Sciatic nerve (tissue), 2 donors: ENCODE measurements around the gene GPR137B. TPM values are rescaled to one million over a fixed set of nuclear protein-coding genes. Genes with fewer than 3 reads are reported as not detected.
"Not testable (repeated sequence)": the region's sequence is repeated elsewhere in the genome, so short reads cannot be mapped to it uniquely, and the experiment has no call there.

ENCODE experiments used
- ATAC-seq: fragments of 200-7000 bp; cut with Tn5 transposase; one replicate; pipeline ENCODE4 v1.9.1; 2020; ENCODE audit warnings: mild to moderate bottlenecking, moderate library complexity
- DNase-seq: peaks from one replicate; pipeline ENCODE4 v3.0.0-alpha.2; 2020; ENCODE audit warnings: low spot score
- intact Hi-C: fragments of 100-400 bp; cut with DNase I; formaldehyde crosslinking; loops from one replicate; pipeline ENCODE4 v1.14.2; 2022
- total RNA-seq: library from RNA; stranded (reverse); fragmentation: NEBNext Ultra II Directional; extraction: Animal tissue kit (Norgen Biotek cat#: 25700); gene quantifications from one replicate; pipeline ENCODE4 v1.2.1, GENCODE V29; 2021
- donor health status: DM: no; HTN: no; CAD: no.
- donor health status: DM: no; HTN: no; CAD: no.

GPR137B gene
- total RNA-seq, 1 donor from 2014 or later = 91.6 TPM

DNA sequence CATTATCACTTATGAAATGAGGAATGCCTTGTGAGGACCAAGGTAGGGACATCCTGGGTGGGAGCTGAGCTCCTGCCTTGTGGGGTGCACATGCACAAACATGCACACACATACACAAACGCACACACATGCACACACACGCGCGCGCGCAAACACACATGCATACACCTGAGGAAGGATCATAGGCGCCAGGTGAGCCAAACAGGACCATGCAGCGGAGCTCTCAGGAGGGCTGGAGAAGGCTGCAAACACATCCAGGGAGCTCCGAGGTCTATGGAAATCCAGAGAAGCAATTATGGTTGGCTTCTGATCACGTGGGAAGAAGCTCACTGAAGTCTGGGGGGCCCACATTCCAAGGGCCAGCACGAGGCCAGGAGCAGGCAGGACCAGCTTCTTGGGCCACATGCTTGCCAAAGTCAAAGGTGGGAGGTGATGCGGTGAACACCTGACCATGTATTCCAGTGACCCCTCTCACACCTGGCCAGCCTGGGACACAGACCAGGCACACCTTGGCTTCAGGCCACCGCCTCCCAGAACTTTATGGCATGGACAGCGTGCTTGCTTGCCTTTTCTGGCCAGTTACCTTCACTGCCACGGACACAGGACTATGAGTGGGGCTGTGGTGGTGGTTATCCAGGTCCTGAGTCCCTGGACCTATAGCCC, 13.6 kb downstream of the GPR137B start:
- DNase-seq (no peak), ATAC-seq (no peak)
- intact Hi-C loops = no loop called here

DNA sequence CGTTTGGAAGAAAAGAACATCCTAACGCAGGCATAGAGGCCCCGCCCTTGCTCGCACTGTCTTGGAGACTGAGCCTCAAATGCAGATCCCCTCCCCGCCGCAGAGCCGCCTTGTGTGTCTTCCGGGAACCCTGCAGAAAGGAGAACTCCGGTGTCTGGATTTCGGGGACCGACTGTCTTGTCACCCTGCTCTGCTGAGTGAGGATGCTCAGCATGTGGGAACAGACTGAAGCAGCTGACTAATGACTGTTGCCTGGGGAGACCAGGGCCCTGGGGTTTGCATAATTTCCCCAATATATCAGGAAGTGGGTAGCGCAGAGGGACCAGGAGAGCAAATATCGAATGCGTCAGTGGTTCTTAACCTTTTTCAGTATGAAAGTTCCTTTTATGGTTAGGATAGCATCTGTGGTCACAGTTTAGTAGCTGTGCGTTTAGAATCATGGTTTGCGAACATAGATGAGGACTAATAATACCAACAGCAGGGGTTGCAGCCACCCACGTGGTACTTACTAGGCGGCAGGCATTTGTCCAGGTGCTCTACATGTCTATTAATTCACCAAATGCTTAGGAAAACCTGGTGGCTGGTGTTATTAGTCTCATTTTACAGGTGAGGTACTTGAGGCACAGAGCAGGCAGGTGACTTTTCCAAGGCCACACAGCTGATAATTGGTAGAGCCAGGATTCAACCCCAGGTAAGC, 14.3 kb downstream of the GPR137B start:
- intact Hi-C loops = no loop called here
- ATAC-seq = no peak
- no peak for DNase-seq

DNA sequence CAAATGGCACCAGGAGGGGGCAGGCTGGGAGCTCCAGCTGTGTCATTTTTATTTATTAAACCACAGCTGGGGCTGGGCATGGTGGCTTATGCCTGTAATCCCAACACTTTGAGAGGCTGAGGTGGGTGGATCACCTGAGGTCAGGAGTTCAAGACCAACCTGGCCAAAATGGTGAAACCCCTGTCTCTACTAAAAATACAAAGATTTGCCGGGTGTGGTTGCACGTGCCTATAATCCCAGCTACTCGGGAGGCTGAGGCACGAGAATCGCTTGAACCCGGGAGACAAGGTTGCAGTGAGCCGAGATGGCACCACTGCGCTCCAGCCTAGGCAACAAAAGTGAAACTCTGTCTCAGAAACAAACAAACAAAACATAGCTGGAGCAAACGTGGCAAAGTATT, 15.7 kb downstream of the GPR137B start:
- DNase-seq, ATAC-seq, intact Hi-C loops: not testable (repeated sequence)

DNA sequence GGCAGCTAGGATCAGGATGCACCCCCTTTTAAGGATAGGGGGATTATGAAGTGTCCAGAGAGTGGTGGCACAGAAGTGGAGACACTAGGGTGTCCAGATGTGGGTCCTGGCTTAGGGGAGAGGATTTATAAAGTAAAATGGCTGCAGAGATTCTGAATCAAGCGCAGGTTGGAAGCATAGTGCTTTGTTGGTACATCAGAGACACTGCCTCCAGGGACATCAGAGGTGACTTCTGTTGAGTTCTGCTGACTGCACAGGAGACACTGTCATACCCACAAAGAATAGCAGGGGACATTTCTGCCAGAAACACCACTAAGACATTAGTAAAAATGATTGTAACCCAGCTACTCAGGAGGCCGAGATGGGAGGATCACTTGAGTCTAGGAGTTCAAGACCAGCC, 16.4 kb downstream of the GPR137B start:
- DNase-seq = peak; percentile 0
- intact Hi-C loops = no loop called here
- ATAC-seq = no peak

- intact Hi-C loops = no loop called here
- no peak for DNase-seq
- ATAC-seq = no peak
Observed at GRCh38 chr1:236159704-236160539, 17.6 kb downstream of the GPR137B start.

DNA sequence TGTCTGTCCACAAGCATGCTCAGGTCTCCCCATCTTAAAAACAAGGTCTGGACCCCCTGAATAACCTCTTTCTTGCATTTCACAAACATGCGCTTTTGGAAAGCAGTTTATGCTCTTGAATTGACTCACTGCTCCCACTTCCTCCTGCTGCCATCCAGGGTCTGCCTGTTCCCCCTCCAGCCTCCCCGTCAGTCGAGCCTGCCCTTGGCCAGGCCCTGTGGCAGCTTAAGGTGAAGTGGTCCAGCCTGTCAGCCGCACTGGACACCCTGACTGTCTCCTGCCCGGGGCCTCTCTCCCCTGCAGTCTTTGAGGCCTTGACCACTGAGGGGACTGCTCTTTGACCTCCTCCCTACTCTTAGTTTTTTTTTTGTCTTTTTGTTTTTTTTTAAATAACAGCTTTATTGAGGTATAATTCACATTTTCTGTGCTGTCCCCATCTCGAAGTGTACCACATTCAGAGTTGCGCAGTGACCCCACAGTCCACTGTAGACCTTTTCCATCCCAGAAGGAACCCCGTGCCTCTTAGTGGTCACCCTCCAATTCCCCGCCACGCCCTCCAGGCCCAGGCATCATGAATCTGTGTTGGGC, 18.3 kb downstream of the GPR137B start:
- no peak for DNase-seq
- ATAC-seq = no peak

GRCh38 chr1:236161230-236161629, 18.9 kb downstream of the GPR137B start:
- DNase-seq (peak; percentile 36), ATAC-seq (no peak)
- intact Hi-C loops = no loop called here

More for the DNA sequence above, 18.3 kb downstream of the GPR137B start:
- intact Hi-C loops = no loop called here

DNA sequence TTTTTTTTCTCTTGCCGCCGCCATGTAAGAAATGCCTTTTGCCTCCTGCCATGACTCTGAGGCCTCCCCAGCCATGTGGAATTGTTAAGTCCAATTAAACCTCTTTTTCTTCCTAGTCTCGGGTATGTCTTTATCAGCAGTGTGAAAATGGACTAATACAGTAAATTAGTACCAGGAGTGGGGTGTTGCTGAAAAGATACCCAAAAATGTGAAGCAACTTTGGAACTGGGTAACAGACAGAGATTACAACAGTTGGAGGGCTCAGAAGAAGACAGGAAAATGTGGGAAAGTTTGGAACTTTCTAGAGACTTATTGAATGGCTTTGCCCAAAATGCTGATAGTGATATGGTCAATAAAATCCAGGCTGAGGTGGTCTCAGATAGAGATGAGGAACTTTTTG, 19.4 kb downstream of the GPR137B start:
- ATAC-seq, DNase-seq, intact Hi-C loops: not testable (repeated sequence)

DNA sequence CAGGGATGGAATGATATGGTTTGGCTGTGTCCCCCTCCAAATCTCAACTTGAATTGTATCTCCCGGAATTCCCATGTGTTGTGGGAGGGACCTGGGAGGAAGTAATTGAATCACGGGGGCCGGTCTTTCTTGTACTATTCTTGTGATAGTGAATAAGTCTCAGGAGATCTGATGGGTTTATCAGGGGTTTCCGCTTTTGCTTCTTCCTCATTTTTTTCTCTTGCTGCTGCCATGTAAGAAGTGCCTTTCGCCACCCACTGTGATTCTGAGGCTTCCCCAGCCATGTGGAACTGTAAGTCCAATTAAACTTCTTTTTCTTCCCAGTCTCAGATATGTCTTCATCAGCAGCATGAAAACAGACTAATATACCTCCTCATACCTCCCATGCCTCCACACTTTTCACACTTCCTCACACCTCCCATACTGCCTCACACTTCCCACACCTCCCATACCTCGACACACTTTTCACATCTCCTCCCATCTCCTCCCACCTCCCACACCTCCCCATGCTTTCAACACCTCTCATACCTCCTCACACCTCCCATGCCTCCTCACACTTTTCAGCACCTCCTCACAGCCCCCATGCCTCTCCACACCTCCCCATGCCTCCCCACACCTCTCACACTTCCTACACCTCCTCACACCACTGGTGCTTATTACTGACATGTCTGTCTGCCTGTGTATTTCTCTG, 21.3 kb downstream of the GPR137B start:
- intact Hi-C loops = no loop called here
- ATAC-seq (no peak), DNase-seq (peak; percentile 31)

- no peak for ATAC-seq
- intact Hi-C loops = no loop called here
- peak; percentile 55 for DNase-seq
Observed at GRCh38 chr1:236164273-236164672, 21.9 kb downstream of the GPR137B start.

DNA sequence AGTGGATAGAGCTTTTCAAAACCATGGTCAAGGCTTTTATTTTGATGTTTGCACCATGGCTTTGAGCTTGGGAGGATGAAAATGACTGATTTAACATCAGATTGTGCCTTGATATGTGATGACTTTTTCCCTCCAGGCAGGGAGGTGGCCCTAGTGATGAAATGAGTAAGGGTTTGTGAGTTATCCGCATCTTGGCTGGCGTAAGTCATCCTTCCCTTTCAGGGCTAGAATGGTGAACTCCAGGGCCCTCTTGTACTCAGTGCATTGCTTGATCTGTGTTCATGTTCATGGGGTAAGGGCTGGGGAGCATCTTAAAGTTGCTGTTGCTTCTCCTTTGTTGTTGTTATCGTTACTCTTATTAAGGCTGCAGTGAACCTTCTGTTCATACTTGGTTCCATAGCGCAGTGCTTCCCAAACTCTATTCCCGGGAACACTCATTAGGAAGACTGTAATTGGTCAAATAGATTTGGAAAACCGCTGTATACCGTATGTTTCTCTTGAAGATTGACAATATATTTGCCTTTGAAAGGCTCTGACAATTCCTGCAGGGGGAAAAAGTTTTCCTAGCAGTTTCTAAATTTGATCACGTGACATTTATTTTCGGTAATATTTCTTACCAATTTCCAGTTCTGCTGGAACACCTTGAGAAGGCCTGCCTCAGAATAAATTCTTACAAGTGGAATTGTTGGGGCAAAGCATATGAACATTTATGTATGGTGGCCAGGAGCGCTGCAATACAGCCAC, 23.1 kb downstream of the GPR137B start:
- peak; percentile 2 for DNase-seq
- ATAC-seq = no peak
- intact Hi-C loops = no loop called here

- intact Hi-C loops = no loop called here
- ATAC-seq = peak; percentile 84
- peak; percentile 25 for DNase-seq
Observed at GRCh38 chr1:236166041-236166440, 23.7 kb downstream of the GPR137B start.

DNA sequence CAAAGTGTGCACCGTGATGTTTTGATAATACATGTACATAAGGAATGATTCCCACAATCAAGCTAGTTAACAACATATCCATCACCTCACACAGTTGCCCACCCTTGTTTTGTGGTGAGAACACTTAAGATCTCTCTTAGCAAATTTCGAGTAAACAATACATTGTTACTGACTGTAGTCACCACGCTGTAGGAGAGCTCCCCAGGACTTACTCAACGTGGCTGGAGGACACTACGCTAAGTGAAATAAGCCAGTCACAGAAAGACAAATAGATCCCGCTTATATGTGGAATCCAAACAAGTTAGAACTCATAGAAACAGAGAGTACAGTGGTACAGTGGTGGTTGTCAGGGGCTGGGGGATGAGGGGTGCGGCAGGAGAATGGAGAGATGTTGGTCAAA, 24.8 kb downstream of the GPR137B start:
- no peak for ATAC-seq
- intact Hi-C loops = no loop called here
- DNase-seq = no peak

DNA sequence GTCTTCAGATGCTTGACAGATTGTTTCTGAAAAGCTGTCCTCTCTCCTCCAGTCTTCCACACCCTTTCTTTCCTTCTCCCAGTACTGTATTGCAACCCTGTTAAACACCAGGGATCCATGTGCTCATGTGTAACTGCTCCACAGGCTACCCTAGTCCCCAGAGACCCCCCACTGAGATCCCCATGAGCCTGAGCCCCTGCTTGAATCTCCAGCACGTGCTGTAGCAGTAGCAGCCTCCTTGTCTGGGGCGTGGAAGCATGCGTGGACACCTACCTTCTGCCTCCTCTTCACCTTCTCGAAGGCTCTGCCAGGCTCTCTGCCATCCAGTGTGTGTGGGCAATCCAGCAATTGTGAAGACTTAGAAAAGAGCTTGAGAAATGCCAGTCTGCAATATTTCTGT, 25.2 kb downstream of the GPR137B start:
- intact Hi-C loops = no loop called here
- DNase-seq = peak; percentile 46
- no peak for ATAC-seq

- intact Hi-C loops = no loop called here
- DNase-seq (no peak), ATAC-seq (peak; percentile 35)
Observed at GRCh38 chr1:236168716-236169429, 26.5 kb downstream of the GPR137B start.

- no peak for DNase-seq
- ATAC-seq = no peak
- intact Hi-C loops = no loop called here
Observed at GRCh38 chr1:236172041-236172579, 29.8 kb downstream of the GPR137B start.

DNA sequence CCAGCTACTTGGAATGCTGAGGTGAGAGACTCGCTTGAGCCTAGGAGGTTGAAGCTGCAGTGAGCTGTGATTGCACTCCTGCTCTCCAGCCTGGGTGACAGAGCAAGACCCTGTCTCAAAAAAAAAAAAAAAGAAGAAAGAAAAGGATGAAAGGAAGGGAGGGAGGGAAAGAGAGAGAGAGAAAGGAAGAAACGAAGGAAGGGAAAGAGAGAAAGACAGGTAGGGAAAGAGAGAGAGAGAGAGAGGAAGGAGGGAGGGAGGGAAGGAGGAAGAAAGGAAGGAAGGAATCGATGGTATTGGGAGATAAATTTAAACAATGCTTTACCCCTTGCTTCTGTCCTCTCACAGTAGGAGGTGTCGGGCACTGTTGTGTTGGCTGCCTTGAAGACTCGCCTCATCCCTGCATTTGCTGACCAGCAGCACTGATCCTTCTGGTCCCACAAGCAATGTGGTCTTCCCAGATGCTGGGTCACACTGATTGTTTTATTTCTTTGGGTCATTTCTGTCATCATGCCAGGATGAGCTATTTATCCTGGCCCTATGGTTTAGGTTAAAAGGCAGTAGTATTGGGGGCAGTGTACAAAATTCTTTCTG, 30.9 kb downstream of the GPR137B start:
- DNase-seq (no peak), ATAC-seq (no peak)
- intact Hi-C loops = no loop called here
